K562 (cell line): ENCODE results near the gene TMEM121. TPM values are rescaled to one million over a fixed set of nuclear protein-coding genes. Genes with fewer than 3 reads are reported as not detected.

Experiments
- BHLHE40 ChIP-seq: IDR thresholded peaks from 2 replicates; pipeline ENCODE4 v1.6.1; 2011; ENCODE audit warnings: low read length, improper control_type of control experiment
- C11orf30 ChIP-seq: fragments of 450-650 bp; IDR thresholded peaks from 2 replicates; pipeline ENCODE4 v1.6.1; 2016; ENCODE audit warnings: low read depth, mild to moderate bottlenecking
- E2F6 ChIP-seq, 2 experiments: IDR thresholded peaks; 2 replicates each; pipeline ENCODE4 v1.6.1; 2011; ENCODE audit warnings: borderline replicate concordance in 1 of 2, control low read depth in 1 of 2, low read depth in 1 of 2, low read length in 1 of 2, mild to moderate bottlenecking in 1 of 2, mixed read lengths in 1 of 2, moderate library complexity in 1 of 2; ENCODE audit not compliant: insufficient read depth in 1 of 2, insufficient read length in 1 of 2, poor library complexity in 1 of 2, severe bottlenecking in 1 of 2; ENCODE audit errors: extremely low read depth in 1 of 2
- FOXJ2 ChIP-seq: fragments of 200-800 bp; sonication (Bioruptor generic); IDR thresholded peaks from 2 replicates; pipeline ENCODE4 v1.6.1; 2016; ENCODE audit warnings: missing genetic modification characterization, missing compliant biosample characterization
- HDAC6 ChIP-seq: IDR thresholded peaks from 2 replicates; pipeline ENCODE4 v1.6.1; 2012; ENCODE audit warnings: low read depth, mild to moderate bottlenecking, control low read depth, inconsistent platforms, low read length, moderate library complexity
- KDM2B ChIP-seq: fragments of 250-450 bp; sonication (Bioruptor Pico); IDR thresholded peaks from 2 replicates; pipeline ENCODE4 v1.8.0; 2021; ENCODE audit warnings: mild to moderate bottlenecking, moderate library complexity
- KHSRP ChIP-seq: fragments of 450-650 bp; IDR thresholded peaks from 2 replicates; pipeline ENCODE4 v1.6.1; 2017
- MTA1 ChIP-seq: fragments of 450-650 bp; IDR thresholded peaks from 2 replicates; pipeline ENCODE4 v1.6.1; 2017; ENCODE audit warnings: borderline replicate concordance
- NFIX ChIP-seq: fragments of 250-450 bp; sonication (Bioruptor Pico); IDR thresholded peaks from 2 replicates; pipeline ENCODE4 v1.4.0; 2020; ENCODE audit warnings: low read depth, mild to moderate bottlenecking, moderate library complexity
- POLR3G ChIP-seq: IDR thresholded peaks from 2 replicates; pipeline ENCODE4 v1.6.1; 2011; ENCODE audit not compliant: insufficient read length, insufficient replicate concordance; ENCODE audit errors: extremely low read depth
- RFX1 ChIP-seq: fragments of 450-650 bp; IDR thresholded peaks from 2 replicates; pipeline ENCODE4 v1.6.1; 2016; ENCODE audit warnings: mild to moderate bottlenecking, moderate library complexity
- RFX7 ChIP-seq: fragments of 250-450 bp; sonication (Bioruptor Pico); IDR thresholded peaks from 2 replicates; pipeline ENCODE4 v1.5.1; 2021; ENCODE audit warnings: mild to moderate bottlenecking
- RNF219 ChIP-seq: fragments of 250-450 bp; sonication (Bioruptor Pico); IDR thresholded peaks from 2 replicates; pipeline ENCODE4 v1.5.0; 2022; ENCODE audit warnings: mild to moderate bottlenecking
- SMC3 ChIP-seq: conservative IDR thresholded peaks from 2 replicates; pipeline ENCODE4 v1.6.1; 2011; ENCODE audit warnings: low read depth, low read length, improper control_type of control experiment; ENCODE audit not compliant: insufficient read depth
- SRSF3 ChIP-seq: fragments of 200-400 bp; formaldehyde crosslinking; IDR thresholded peaks from 2 replicates; pipeline ENCODE4 v1.6.1; 2016; ENCODE audit warnings: mild to moderate bottlenecking, low read length, moderate library complexity; ENCODE audit not compliant: insufficient read depth
- TAF15 ChIP-seq: fragments of 200-400 bp; formaldehyde crosslinking; IDR thresholded peaks from 2 replicates; pipeline ENCODE4 v1.6.1; 2017; ENCODE audit warnings: mild to moderate bottlenecking, low read depth, low read length, moderate library complexity
- TCF15 ChIP-seq: fragments of 250-450 bp; sonication (Bioruptor Pico); IDR thresholded peaks from 2 replicates; pipeline ENCODE4 v1.8.0; 2022; ENCODE audit warnings: moderate library complexity, mild to moderate bottlenecking, inconsistent platforms
- XRCC4 ChIP-seq: IDR thresholded peaks from one replicate; pipeline ENCODE4 v1.6.1; 2011; ENCODE audit not compliant: insufficient read depth, insufficient read length; ENCODE audit errors: extremely low read depth
- ZBTB11 ChIP-seq, 3 experiments: fragments of 200-800 bp in 1 of 3; fragments of 250-450 bp in 1 of 3; fragments of 450-650 bp in 1 of 3; sonication (Bioruptor Pico) in 1 of 3; sonication (Bioruptor generic) in 1 of 3; formaldehyde crosslinking in 1 of 3; IDR thresholded peaks; 2 replicates each; pipeline versions ENCODE4 v1.6.1 to v1.8.0; 2016 to 2022; ENCODE audit warnings: mild to moderate bottlenecking in 2 of 3, missing genetic modification characterization in 2 of 3, missing compliant biosample characterization in 1 of 3, moderate library complexity in 1 of 3
- ZNF146 ChIP-seq: IDR thresholded peaks from one replicate; pipeline ENCODE4 v1.6.1; 2018; ENCODE audit warnings: missing compliant biosample characterization; ENCODE audit not compliant: unreplicated experiment
- ZNF696 ChIP-seq: fragments of 250-450 bp; sonication (Bioruptor Pico); conservative IDR thresholded peaks from 2 replicates; pipeline ENCODE4 v1.4.0; 2020; ENCODE audit warnings: mild to moderate bottlenecking, moderate library complexity
- polyA plus RNA-seq, 8 experiments: library from polyadenylated mRNA; depleted of rRNA in 4 of 8; stranded (reverse) in 5 of 8; unstranded in 3 of 8; fragments of >200 nt; fragmentation: Nextera tagmentation in 2 of 8; fragmentation: Illumina TruSeq in 1 of 8; extraction: Ambion mirVana in 2 of 8; extraction: Trizol in 1 of 8; gene quantifications; 2 replicates each; pipeline versions ENCODE4 v1.2.1 to v1.2.3, GENCODE V29; 2011 to 2014; ENCODE audit warnings: inconsistent platforms in 1 of 8, missing spikeins in 1 of 8
- total RNA-seq, 7 experiments: library from RNA; depleted of rRNA in 6 of 7; stranded (reverse); fragments of >200 nt in 6 of 7; fragmentation: Illumina TruSeq in 2 of 7; extraction: Trizol in 2 of 7; gene quantifications; 2 replicates each; pipeline versions ENCODE4 v1.2.1 to v1.2.3, GENCODE V29; 2011 to 2021; ENCODE audit warnings: low replicate concordance in 1 of 7

Gene TMEM121
- total and polyA plus RNA-seq, 9 of the 15 experiments (the other 6 are each of a cell fraction or from before 2014, with no cell fraction given) = 0.31 to 0.36 TPM; not detected in 7

GRCh38 chr14:105490572-105491365 is 35.6 kb upstream of the TMEM121 start, which contains the start of gene TEDC1 (continued):
- TF ChIP-seq KDM2B (no peak), MTA1 (no peak), ZNF146 (CRISPR knock-in tag) (no peak), C11orf30 (peak; percentile 97), TCF15 (CRISPR knock-in tag) (no peak), RFX7 (CRISPR knock-in tag) (no peak), POLR3G (no peak), NFIX (CRISPR knock-in tag) (no peak), ZBTB11 (CRISPR knock-in tag; IDR thresholded peaks at IDR 0.05) (peak; percentile 92 to 99 (median 97)), TAF15 (no peak), E2F6 (IDR thresholded peaks at IDR 0.05; ENCODE audit: borderline replicate concordance in 1 of 2, extremely low read depth in 1 of 2, insufficient read depth in 1 of 2, insufficient read length in 1 of 2, low read depth in 1 of 2, low read length in 1 of 2, poor library complexity in 1 of 2, severe bottlenecking in 1 of 2) (peak; percentile 55 to 83), HDAC6 (no peak), BHLHE40 (peak; percentile 83), ZNF696 (no peak), XRCC4 (no peak), RFX1 (peak; percentile 87), RNF219 (CRISPR knock-in tag) (no peak), FOXJ2 (tag) (peak; percentile 75; the same call in 1 of the 2 replicates), SRSF3 (no peak), KHSRP (no peak), SMC3 (peak; percentile 52; the same call in 1 of the 2 replicates)
